GM04504 (cell line): Measurements from ENCODE around the gene CEACAM16.
"Not testable (repeated sequence)": the region's sequence is repeated elsewhere in the genome, so short reads cannot be mapped to it uniquely, and the experiment has no call there.

ENCODE experiments used
- DNase-seq: peaks from one replicate; pipeline ENCODE4 v3.0.0-alpha.2; 2012; ENCODE audit warnings: low read depth

The CEACAM16 gene

DNA sequence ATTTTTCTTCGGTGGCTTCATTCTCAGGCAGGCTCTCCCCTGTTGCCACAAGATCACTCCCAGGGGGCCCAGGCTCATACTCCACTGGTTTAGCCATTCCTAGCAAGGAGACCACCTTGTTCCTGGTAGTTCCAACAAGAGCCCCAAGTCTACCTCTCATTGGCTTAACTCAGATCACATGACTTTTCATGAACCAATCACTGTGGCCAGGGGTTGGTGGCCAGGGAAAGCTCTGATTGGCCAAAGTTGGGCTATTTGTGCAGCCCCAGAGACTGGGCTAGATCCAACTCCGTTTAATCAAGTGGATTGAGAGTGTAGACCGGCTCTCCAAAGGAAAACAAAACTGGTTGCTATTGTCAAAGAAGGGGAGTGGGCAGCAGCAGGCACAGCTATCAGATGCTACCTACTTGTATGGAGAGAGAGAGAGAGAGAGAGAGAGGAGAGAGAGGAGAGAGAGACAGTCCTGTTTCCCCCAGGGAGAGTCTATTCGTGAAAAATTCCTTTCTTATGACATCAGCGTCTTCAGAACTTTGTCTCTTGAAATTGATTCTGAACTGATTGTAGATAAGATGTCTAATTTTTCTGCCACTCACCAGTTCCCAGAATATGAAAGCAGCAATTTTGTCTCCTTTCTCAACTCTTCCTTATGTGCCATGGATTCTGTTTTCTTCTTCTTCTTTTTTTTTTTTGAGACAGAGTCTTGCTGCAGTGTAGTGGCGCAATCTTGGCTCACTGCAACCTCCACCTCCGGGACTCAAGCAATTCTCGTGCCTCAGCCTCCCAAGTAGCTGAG lies 21.7 kb upstream of the CEACAM16 start:
- no peak for DNase-seq

DNA sequence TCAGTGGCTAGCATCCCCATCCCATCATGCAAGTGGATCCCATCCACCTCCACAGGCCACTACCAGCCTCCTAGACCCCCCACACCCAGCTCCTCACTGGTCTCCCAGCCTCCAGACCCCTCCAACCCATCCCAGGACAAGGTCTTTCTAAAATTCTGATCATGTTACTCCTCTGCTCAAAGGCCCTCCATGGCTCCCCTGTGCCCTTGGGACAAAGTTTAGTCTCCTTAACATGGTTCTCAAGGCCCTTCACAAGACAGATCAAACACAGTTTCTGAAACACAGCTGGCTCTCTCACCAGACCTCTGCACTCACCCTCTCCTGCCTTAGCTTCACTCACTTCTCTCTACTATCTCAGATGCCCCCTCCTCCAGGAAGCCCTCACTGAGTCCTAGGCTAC lies 18.4 kb upstream of the CEACAM16 start:
- no peak for DNase-seq

DNA sequence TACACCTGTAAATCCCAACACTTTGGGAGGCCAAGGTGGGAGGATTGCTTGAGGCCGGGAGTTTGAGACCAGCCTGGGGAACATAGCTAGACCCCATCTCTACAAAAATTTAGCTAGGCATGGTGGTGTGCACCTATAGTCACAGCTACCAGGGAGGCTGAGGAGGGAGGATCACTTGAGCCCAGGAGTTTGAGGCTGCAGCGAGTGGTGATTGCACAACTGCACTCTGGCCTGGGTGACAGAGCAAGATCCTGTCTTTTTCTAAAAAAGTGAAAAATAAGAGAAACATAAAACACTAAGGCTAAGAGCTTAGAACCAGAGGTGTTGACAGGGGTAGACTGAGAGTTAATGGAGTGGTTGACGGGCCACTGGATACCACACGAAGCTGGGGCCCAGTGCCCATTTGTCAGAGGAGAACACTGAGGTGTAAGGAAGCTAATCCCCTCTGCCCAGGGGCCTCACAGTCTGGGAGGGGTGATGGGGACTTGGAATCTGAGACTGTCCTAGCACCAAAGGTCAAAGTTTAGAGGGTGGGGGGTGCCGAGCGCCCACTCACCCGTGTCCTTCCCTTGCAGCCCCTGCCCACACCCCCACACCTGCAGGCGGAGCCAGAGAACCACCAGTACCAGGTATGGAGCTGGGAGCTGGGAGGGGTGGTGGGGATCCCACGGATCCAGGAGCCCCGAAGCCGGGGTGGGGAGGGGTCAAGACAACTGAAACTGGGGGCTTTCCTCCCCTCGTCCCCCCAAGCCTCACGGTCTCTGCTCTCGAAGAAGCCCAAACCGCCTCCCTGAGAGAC lies 16.8 kb upstream of the CEACAM16 start:
- no peak for DNase-seq

DNA sequence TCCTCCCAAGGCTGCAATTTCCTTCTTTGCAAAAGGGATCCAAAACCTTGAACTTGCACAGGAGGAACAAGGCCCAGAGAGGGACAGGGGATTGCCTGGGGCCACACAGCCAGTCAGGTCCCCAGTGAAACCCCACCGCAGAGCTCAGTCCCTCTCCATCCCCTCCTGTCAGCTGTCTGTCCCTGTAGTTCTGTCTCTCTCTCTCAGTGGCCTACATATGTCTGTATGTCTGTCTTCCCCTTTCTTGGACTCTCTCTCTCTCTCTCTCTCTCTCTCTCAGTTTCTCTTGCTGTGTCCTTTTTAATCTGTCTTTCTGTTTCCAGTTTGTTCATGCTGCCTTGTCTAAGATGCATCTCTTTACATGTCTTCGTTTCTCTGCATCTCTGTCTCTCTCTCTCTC lies 16.1 kb upstream of the CEACAM16 start:
- no peak for DNase-seq

DNA sequence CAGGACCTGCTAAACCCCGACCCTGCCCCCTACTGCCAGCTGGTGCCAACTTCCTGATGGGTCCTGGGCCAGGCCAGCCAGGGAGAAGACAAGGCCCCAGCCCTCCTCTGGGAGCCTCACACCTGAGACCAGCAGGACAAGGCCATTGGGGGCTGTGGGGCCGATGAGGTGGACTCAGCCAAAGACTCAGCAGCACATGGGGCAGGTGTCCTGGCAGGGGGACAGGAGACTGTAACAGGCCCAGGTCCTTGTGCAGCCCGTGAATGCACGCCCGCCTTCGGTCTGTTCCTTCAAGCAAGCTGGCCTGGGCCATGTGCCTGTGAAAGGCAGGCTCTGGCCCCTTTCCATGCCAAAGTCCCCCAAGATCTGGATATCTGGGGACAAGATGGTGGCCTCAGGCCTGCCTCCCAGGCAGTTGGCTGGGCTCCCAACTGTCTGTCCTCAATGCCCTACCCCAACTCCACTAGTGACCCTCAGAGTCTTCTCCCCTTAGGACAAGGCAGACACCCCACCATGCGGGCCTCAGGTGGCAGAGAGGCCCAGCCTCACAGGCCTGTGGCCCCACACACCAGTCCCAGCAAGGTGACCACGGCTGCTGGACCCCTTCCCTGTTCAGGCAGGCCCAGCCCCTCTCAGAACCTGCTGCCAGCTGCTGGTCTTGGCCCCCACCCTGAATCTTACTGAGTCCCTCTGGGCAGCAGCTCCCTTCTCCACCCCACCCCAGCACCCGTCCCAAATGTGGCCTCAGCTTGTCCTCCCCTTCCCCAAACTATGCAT lies 15.3 kb upstream of the CEACAM16 start:
- DNase-seq: no peak

DNA sequence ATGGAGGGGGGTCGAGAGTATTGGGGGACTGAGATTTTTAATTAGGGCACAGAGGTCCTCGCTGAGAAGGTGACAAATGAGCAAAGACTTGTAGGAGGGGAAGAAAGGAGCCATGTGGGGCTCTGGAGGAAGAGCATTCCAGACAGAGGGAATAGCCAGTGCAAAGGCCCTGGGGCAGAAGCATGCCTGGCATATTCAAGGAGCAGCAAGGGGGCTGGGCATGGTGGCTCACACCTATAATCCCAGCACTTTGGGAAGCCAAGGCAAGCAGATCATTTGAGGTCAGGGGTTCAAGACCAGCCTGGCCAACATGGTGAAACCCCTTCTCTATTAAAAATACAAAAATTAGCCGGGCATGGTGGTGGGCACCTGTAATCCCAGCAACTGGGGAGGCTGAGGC lies 14.6 kb upstream of the CEACAM16 start:
- not testable (repeated sequence) for DNase-seq

DNA sequence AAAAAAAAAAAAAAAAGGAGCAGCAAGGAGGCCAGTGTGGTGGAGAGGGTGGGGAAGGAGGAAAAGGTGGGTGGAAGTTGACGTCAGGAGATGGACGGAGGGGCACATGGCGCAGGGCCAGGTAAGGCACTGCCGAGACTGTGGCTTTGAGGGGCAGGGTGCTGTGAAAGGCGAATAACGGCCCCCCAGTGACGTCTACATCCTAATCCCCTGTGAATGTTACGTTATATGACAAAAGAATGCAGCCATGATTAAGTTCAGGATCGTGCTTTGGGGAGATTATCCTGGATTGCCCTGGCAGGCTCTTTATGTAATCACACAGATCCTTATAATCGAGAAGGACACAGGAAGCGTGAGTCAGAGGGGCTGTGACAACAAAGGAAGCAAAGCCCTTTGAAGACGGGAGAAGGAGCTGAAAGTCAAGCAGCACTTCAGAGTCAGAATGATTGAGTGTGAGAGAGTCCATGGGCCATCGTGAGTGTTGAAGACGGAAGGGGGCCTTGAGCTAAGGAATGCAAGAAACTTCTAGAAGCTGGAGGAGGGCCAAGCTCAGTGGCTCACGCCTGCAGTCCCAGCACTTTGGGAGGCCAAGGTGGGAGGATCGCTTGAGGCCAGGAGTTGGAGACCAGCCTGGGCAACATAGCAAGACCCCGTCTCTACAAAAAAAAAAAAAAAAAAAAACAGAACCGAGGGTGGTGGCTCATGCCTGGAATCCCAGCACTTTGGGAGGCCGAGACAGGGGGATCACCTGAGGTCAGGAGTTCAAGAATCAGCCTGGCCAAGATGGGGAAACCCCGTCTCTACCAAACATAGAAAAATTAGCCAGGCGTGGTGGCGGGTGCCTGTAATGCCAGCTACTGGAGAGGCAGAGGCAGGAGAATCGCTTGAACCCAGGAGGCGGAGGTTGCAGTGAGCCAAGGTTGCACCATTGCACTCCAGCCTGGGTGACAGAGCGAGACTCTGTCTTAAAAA lies 13.8 kb upstream of the CEACAM16 start:
- DNase-seq: peak; percentile 81

DNA sequence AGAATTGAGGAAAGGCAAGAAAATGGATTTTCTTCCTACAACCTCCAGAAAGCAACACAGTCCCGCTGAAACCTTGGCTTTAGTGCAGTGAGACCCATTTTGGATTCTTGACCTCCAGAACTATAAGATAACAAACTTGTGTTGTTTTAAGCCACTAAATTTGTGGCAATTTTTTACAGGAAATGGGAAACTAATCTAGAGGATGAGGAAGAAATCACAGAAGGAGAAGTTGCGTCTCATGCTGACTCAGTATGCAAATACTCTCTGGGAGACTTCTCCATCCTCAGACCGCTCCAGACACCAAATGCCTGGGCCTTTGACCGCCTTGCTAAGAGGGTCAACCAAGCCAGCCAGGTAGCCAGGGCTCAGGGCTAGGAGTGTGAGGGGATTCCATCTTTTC lies 13.1 kb upstream of the CEACAM16 start:
- DNase-seq: no peak

DNA sequence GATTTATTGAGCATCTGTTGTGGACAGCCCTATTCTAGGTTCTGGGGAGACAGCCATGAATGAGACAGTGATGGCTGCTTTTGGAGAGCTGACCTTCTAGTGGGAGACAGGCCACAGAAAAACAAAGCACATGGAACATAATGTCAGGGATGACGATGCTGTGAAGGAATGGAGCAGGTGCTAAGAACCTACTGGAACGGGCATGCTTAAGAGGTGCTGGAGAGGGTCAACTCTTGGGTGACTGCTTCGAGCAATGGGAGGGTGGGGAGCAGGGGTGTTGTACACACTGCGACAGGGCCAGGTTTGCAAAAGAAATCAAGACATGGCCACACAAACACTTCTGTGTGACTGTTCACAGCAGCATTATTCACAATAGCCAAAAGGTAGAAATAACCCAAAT lies 12.1 kb upstream of the CEACAM16 start:
- DNase-seq: no peak

DNA sequence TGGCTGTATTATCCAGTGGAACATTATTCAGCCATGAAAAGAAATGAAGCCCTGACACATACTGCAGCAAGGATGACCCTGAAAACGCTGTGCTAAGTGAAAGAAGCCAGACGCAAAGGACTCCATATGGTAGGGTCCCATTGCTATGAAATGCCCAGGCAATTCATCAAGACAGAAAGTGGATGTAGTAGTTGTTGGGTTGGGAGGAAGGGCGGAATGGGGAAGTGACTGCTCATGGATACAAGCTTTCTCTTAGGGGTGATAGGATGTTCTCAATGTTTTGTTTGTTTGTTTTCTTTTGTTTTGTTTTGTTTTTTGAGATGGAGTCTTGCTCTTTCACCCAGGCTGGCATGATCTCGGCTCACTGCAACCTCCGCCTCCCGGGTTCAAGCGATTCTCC lies 11.1 kb upstream of the CEACAM16 start:
- DNase-seq: no peak

DNA sequence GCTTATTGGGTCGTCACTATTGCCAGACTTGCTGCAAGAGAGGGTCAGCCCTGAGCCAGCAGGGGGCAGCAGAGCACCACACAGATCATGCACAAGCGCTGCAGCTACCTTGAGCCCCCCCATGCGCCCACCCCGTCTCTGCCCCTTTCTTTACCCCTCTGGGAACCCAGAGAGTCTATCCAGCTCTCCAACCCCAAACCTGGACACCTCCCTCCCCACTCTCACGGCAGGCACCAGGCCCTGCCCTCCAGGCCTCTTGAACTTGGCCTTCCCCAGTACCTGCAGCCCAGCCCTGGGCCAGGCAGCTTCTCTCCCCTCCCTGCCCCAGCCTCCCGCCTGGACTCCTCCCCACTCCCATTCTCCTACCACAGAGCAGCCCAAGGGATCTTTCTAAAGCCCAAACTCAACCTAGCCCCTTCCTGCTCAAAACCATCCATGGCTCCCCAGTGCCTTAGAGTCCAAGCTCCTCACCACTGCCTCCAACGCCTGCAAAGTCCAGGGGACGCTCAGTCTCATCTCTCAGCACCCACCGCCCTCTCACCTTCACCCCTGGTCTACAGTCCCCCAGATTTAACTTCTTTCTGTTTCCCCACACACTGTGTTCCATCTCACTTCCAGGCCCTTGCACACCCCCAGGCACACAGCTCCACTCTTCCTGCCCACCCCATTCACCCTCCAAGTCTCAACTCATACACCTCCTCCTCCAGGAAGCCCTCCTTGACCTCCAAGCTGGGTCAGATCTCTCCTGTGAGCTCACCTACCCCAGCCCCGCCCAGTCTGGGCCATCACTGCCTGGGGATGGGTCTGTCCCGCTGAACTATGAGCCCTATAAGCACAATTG lies 9.4 kb upstream of the CEACAM16 start:
- no peak for DNase-seq

DNA sequence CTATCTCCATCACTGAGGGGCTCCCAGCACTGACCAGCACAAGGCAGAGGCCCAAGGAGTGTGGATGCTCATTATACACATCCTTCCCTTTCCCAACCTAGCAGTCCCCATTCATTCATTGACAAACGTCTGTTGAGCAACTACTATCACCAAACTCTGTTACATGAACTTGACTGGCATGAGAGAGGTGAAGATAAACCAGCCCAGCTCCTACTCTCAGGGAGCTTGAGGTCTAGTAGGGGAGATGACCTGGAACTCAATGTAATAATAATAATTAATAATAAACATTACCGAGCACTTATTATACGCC lies 8.9 kb upstream of the CEACAM16 start:
- DNase-seq: no peak

DNA sequence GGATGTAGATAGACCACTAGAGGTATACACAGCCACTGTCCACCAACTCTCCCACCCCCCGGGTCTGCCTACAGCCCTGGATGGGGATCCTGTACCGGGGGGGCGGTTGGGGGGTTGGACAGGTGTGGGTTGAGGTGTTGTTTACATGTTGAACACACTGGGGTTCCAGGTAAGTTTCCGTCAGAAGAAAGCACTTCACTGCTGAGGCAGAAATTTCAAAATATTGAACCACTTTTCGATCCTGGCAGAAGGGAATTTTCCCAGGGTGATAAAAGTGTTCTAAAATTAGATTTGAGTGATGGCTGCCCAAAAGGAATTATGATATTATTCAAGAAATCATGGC lies 6.6 kb upstream of the CEACAM16 start:
- no peak for DNase-seq

DNA sequence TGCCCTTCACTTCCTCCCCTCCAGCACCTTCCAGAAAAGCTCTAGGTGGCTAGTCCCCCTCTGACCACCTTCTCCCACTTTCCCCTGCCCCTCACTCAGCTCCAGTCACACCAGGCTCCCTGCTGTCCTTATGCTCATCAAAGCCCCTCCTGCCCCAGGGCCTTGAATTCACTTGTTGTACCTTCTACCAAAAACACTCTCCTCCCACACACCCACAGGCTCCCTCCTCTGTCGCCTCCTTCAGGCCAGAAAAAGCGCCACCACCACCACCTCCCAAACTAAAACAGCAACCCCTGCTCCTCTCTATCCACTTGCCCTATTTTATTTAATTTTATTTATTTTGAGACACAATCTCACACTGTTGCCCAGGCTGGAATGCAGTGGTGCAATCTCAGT lies 4.8 kb upstream of the CEACAM16 start:
- no peak for DNase-seq

DNA sequence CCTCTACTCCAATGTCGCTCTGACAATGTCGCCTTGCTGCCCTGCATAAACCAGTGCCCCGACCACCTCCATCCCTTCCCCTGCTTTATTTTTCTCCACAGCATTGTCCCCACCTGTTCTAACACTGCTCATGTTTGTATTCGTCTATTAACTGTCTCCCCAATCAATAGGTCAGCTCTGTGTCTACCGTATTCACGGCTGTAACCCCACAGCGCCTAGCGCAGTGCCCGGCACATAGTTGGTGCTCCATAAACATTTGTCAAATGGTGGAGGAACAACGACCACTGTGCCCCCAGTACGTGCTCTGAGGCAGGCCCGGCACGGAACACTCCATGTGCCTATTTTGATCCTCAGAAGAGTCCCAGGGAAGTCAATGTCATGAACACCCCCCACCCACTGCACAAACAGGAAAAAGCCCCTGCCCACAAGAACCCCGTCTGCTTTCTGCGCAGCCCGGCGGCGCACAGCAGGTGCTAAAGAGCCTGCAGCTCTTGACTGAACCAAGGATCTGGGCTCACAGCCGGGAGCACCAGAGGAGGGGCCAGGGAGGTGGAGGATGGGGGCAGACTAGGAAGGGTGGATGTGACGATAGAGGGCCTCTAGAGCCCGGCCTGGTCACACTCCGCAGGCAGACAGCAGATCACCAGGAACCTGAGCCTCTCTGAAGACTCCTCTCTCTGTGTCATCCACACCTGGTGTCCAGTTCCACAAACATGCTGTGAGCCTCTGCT lies 1.8 kb upstream of the CEACAM16 start:
- DNase-seq: no peak

DNA sequence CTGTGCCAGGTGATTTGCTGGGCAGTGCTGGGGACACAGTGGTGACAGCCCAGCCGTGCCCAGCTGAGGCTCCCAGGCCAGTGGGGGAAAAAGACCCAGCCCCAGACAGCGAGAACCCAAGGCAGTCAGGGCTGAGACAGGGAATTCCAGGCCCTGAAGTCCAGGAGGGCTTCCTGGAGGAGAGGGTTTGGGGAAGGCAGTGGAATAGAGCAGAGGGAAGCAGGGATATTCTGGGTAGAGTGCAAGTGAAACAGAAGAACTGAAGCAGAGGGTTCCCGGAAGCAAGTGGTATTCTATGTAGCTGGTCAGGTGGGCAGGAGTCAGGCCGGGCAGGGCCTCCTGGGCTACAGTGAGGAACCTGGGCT lies 1.3 kb upstream of the CEACAM16 start:
- no peak for DNase-seq

DNA sequence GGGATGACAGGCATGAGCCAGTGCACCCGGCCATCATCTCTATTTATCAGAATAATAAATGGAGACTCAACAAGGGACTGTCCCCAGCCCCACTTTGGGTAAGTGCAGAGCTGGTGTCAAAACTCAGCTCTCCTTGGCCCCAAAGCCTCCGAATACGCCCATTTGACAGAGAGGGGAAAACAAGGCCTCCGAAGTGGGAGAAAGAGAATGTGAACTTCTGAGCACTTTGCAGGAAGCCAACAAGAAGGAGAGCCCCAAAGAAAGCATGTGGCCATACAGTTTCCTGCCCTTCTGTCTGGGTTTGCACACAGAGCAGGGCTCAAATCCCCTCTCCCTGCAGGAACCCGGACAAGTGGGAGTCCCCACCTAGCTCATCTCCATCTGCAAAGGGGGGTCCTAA lies 1.6 kb downstream of the CEACAM16 start:
- no peak for DNase-seq

DNA sequence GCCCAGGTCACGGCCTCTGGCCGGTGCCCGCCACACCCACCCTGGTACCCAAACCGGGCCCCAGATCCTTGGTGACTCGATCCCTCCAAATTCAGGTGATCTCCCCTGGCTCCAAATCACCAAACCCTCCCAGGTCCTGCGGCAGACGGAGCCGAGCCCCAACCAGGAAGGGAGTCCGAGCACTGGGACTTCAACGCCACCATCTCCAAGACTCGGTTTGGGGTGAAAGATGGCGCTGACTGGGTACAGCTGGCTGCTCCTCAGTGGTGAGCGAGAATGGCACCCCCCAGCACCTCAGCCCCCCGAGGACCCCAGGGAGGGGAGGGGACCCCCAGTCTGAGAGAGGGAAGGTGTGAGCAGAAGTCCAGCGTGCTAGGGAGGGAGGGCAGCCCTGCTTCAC lies 2.3 kb downstream of the CEACAM16 start:
- DNase-seq: no peak

DNA sequence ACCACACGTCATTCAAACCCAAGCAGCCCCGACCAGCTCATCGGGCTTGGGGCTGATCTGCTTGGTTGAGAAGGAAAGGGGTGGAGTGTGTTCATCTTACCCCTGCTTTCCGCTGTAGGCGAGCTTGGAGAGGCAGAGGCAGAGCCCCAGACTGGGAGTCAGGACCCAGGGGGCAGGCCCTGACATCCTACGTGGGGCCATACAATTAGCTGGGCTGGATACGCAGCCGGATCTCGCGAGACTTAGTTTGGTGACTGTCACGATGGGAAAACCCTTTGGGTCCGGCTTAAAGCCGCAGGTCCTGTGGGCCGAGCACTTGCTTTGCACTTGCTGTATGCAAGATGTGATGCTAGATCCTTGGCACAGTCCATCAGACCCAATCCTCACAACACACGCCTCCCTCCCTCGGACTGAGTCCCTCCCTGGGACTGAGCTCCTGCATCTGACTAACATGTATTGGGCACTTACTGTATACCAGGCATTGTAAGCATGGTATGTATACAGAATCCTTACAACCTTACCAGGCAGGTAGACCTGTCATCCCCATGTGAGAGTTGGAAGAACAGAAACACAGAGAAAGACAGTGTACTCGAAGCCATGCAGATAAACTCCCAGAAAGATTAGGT lies 3.7 kb downstream of the CEACAM16 start:
- no peak for DNase-seq
